ENCODE data around the gene KAZN.

GRCh38 chr1:15104768-15105167, 506.3 kb downstream of the KAZN start:
- TF ChIP-seq YY1 (IDR thresholded peaks at IDR 0.05; ENCODE audit: low read depth) (no peak), RFX5 (IDR thresholded peaks at IDR 0.05; ENCODE audit: low read length) (no peak), ELF1 (IDR thresholded peaks at IDR 0.05) (no peak), EZH2phosphoT487 (IDR thresholded peaks at IDR 0.05; ENCODE audit: borderline replicate concordance, low read depth) (no peak), FOXJ3 (CRISPR knock-in tag; IDR thresholded peaks at IDR 0.05) (no peak), CTCF (IDR thresholded peaks at IDR 0.05) (no peak), CHD2 (IDR thresholded peaks at IDR 0.05; ENCODE audit: low read length, partially characterized antibody) (no peak), FOXM1 (IDR thresholded peaks at IDR 0.05; ENCODE audit: low read depth) (no peak), TAF1 (IDR thresholded peaks at IDR 0.05; ENCODE audit: borderline replicate concordance, low read depth, low read length) (no peak)
